Right ventricle myocardium inferior (tissue), 1 donor: ENCODE measurements around the gene SLC25A46. TPM values are rescaled to one million over a fixed set of nuclear protein-coding genes. Genes with fewer than 3 reads are reported as not detected.
A peak's percentile ranks its signal among the peaks of the same experiment; 100 is the strongest.
"Not testable (repeated sequence)": the region's sequence is repeated elsewhere in the genome, so short reads cannot be mapped to it uniquely, and the experiment has no call there.

Experiments used
- ATAC-seq: fragments of 200-7000 bp; cut with Tn5 transposase; one replicate; pipeline ENCODE4 v1.9.1; 2020; ENCODE audit warnings: mild to moderate bottlenecking, moderate library complexity
- DNase-seq: peaks from one replicate; pipeline ENCODE4 v3.0.0; 2021; ENCODE audit errors: missing footprints
- intact Hi-C: fragments of 100-400 bp; cut with DNase I; formaldehyde crosslinking; loops from one replicate; pipeline ENCODE4 v1.11.0; 2022
- total RNA-seq: library from RNA; stranded (reverse); fragmentation: NEBNext Ultra II Directional; extraction: Animal tissue kit (Norgen Biotek cat#: 25700); gene quantifications from one replicate; pipeline ENCODE4 v1.2.1, GENCODE V29; 2021
- donor health status: DM: no; HTN: yes; CAD: no; lungs with severe emphysema.

Gene SLC25A46
- total RNA-seq, 1 donor from 2014 or later, result 65.4 TPM

GRCh38 chr5:110751902-110752762 lies 13.3 kb downstream of the SLC25A46 start:
- intact Hi-C loops, result loop anchor here (10.0 kb wide), 1 partner anchor 343 kb away; the partner anchor contains the start of gene WDR36
- no peak for ATAC-seq

DNA sequence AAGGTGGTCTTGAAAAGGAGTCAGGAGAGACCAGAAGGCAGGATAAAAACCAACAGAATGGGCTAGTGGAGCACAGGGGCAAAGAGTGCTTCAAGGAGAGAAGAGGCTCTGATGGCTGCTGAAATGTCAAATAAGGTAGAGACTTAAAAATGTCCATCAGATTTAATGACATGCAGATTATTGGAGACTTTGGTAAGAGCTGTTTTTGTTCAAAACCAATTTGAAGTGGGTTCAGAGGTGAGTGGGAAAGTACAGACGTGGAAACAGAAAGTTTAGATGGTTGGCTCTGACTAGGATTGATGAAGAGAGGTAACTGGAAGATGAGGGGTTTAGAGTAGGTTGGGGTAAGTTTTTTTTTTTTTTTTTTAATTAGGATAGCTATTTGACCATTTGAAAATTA lies 14.1 kb downstream of the SLC25A46 start:
- DNase-seq (no peak), ATAC-seq (no peak)
- intact Hi-C loops, result loop anchor here (10.0 kb wide), 1 partner anchor 342 kb away; the partner anchor contains the start of gene WDR36

More at GRCh38 chr5:110751902-110752762, 13.3 kb downstream of the SLC25A46 start:
- DNase-seq, result no peak

GRCh38 chr5:110753600-110753999 lies 14.8 kb downstream of the SLC25A46 start:
- intact Hi-C loops, result loop anchor here (10.0 kb wide), 1 partner anchor 341 kb away; the partner anchor contains the start of gene WDR36
- ATAC-seq (no peak), DNase-seq (no peak)

- intact Hi-C loops, result loop anchor here (10.0 kb wide), 1 partner anchor 341 kb away; the partner anchor contains the start of gene WDR36
- DNase-seq, result no peak
- no peak for ATAC-seq
Observed at GRCh38 chr5:110754181-110754580, 15.4 kb downstream of the SLC25A46 start.

- DNase-seq (no peak), ATAC-seq (no peak)
- intact Hi-C loops, result loop anchor here (10.0 kb wide), 1 partner anchor 338 kb away; the partner anchor contains the start of gene WDR36
Observed at GRCh38 chr5:110757118-110757729, 18.4 kb downstream of the SLC25A46 start.

DNA sequence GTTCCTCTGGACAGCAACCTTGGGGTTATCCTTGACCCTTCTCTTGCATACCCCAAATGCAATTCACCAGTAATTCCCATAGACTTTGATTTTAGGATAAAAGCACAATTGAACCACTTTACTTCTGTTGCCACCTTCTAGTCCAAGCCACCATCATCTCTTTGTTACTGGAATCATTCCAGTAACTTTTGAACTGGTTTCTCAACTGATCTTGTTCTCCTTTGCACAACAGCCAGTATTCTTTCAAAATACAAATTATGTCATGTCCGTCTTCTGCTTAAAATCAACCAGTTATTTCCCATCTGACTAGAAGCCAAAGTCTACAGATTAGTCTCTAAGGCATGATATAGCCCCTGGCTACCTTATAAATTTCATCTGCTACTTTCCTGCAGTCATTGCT lies 21.4 kb downstream of the SLC25A46 start:
- intact Hi-C loops, result no loop called here
- ATAC-seq (no peak), DNase-seq (no peak)

GRCh38 chr5:110768138-110768860 lies 29.5 kb downstream of the SLC25A46 start:
- ATAC-seq, result no peak
- intact Hi-C loops, result no loop called here
- no peak for DNase-seq

GRCh38 chr5:110769000-110769681 lies 30.3 kb downstream of the SLC25A46 start:
- no peak for DNase-seq
- intact Hi-C loops, result no loop called here
- no peak for ATAC-seq

DNA sequence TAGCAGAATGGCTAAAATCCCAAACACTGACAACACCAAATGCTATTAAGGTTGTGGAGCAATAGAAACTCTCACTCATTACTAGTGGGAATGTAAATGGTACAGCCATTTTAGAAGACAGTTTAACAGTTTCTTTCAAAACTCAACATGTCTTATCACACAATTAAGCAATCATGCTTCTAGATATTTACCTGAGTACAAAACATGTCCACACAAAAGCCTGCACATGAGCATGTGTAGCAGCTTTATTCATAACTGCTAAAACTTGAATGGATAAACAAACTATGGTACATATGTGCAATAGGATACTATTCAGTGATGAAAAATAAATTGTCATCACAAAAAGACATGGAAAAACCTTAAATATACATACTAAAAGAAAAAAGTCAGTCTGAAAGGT lies 31.5 kb downstream of the SLC25A46 start:
- ATAC-seq (no peak), DNase-seq (no peak)

DNA sequence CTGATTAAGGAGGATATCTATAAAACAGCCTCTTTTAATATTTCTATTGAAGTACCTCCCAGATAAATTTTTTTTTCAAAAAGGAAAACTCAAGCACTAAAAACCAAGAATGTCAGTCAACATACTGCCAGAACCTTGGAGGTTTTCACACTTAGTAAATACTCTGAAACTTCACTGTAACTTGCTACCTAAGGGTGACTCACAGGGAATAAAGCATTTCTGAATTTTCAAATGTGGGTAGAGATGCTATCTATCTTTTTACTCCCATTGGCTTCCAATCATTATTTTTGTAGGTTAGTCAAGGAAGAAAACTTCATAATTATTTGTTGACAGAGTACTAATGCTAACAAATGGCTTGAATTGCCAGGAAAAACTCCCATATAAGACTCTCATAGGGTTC lies 46.1 kb downstream of the SLC25A46 start:
- intact Hi-C loops, result no loop called here
- no peak for ATAC-seq
- DNase-seq, result no peak

More for the DNA sequence above, 31.5 kb downstream of the SLC25A46 start:
- intact Hi-C loops, result no loop called here

GRCh38 chr5:110785356-110785755 lies 46.5 kb downstream of the SLC25A46 start:
- DNase-seq (no peak), ATAC-seq (no peak)
- intact Hi-C loops, result no loop called here

DNA sequence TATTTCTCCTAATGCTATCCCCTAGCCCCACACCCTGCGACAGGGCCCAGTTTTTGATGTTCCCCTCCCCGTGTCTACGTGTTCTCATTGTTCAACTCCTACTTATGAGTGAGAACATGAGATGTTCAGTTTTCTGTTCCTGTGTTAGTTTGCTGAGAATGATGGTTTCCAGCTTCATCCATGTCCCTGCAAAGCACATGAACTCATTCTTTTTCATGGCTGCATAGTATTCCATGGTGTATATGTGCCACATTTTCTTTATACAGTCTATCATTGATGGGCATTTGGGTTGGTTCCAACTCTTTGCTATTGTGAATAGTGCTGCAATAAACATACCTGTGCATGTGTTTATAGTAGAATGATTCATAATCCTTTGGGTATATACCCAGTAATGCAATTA lies 49.2 kb downstream of the SLC25A46 start:
- intact Hi-C loops, ATAC-seq, DNase-seq: not testable (repeated sequence)

DNA sequence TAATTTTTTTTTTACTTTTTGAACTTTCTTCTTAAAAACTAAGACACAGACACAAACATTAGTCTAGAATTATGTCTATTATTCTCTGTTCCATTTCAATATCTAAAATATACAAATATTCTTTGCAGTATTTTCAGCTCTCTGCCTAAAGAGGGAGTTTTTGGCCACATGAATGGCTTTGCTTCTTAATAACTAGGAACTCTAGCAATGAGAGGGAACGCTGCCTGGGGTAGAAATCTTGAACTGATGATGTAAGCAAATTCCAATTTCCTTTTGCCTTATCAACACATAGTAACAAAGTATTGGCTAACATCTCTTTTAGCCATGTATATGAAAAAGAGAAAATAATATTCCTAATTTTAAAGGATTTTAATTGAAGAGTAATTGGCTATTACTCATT lies 51.9 kb downstream of the SLC25A46 start:
- ATAC-seq (no peak), DNase-seq (no peak)
- intact Hi-C loops, result no loop called here

- intact Hi-C loops, result no loop called here
- no peak for ATAC-seq
- DNase-seq, result no peak
Observed at GRCh38 chr5:110802998-110803397, 64.2 kb downstream of the SLC25A46 start.

- ATAC-seq, result no peak
- intact Hi-C loops, result no loop called here
- DNase-seq, result no peak
Observed at GRCh38 chr5:110803467-110804326, 64.9 kb downstream of the SLC25A46 start.

GRCh38 chr5:110807169-110807568 lies 68.4 kb downstream of the SLC25A46 start:
- DNase-seq (peak; percentile 63), ATAC-seq (peak; percentile 88)

GRCh38 chr5:110809006-110809405 lies 70.2 kb downstream of the SLC25A46 start:
- ATAC-seq (no peak), DNase-seq (no peak)
- intact Hi-C loops, result no loop called here

More at GRCh38 chr5:110807169-110807568, 68.4 kb downstream of the SLC25A46 start:
- intact Hi-C loops, result no loop called here
